GM13976 (cell line): ENCODE results near the gene RAMP1.

ENCODE experiments used
- DNase-seq: peaks from one replicate; pipeline ENCODE4 v3.0.0; 2012; ENCODE audit warnings: low spot score
- CTCF ChIP-seq: IDR thresholded peaks from 2 replicates; pipeline ENCODE4 v1.5.1; 2012; ENCODE audit warnings: borderline replicate concordance, mild to moderate bottlenecking; ENCODE audit not compliant: insufficient read depth; ENCODE audit errors: extremely low read depth, missing control alignments, control extremely low read depth
- in situ Hi-C: fragments of 300-500 bp; cut with MboI; formaldehyde crosslinking; loops from one replicate; pipeline ENCODE4 v1.12.0; 2022; ENCODE audit warnings: low sequenced_read_pairs, mixed read lengths, inconsistent platforms; ENCODE audit not compliant: unreplicated experiment

RAMP1 gene

GRCh38 chr2:237915576-237915975 is 56.2 kb downstream of the RAMP1 start:
- in situ Hi-C loops = no loop called here
- no peak for DNase-seq
- TF ChIP-seq CTCF = no peak

- DNase-seq = no peak
- in situ Hi-C loops = no loop called here
- TF ChIP-seq CTCF = no peak
Observed at GRCh38 chr2:237916296-237916695, 56.9 kb downstream of the RAMP1 start.

GRCh38 chr2:237917696-237918374 is 58.4 kb downstream of the RAMP1 start:
- in situ Hi-C loops = no loop called here
- no peak for DNase-seq
- no peak for TF ChIP-seq CTCF

GRCh38 chr2:237919593-237919992 is 60.2 kb downstream of the RAMP1 start:
- in situ Hi-C loops = no loop called here
- DNase-seq = no peak
- no peak for TF ChIP-seq CTCF

GRCh38 chr2:237920673-237921072 is 61.2 kb downstream of the RAMP1 start:
- in situ Hi-C loops = no loop called here
- no peak for DNase-seq
- no peak for TF ChIP-seq CTCF

- in situ Hi-C loops = no loop called here
- no peak for TF ChIP-seq CTCF
Observed at GRCh38 chr2:237921967-237922492, 62.6 kb downstream of the RAMP1 start.

More at GRCh38 chr2:237921967-237922492, 62.6 kb downstream of the RAMP1 start:
- DNase-seq = no peak
